Small intestine (tissue), 7 donors: Measurements from ENCODE around the gene PFDN1. TPM values are rescaled to one million over a fixed set of nuclear protein-coding genes. Genes with fewer than 3 reads are reported as not detected.

Experiments used
- DNase-seq, 2 donors: peaks; one replicate each; pipeline versions ENCODE4 v3.0.0 to v3.0.0-alpha.2; 2013
- FAIRE-seq: peaks from 2 replicates; lab custom pipeline; 2012; peaks lifted over from hg19 to GRCh38; lab: Jason Lieb, UNC
- H3K27ac ChIP-seq, 3 donors: one replicate each; pipeline ENCODE4 v1.5.1; 2013; ENCODE audit warnings: low read length in 2 of 3, mild to moderate bottlenecking in 2 of 3, control low read depth in 1 of 3, inconsistent platforms in 1 of 3, low read depth in 1 of 3, moderate library complexity in 1 of 3
- H3K27me3 ChIP-seq, 3 donors: one replicate each; pipeline ENCODE4 v1.6.1; 2013; ENCODE audit warnings: low read length in 3 of 3, inconsistent platforms in 1 of 3; ENCODE audit not compliant: control insufficient read depth in 3 of 3, insufficient read depth in 3 of 3
- H3K36me3 ChIP-seq, 3 donors: one replicate each; pipeline ENCODE4 v1.6.1; 2013; ENCODE audit warnings: low read length in 3 of 3, inconsistent platforms in 1 of 3, low read depth in 1 of 3, mild to moderate bottlenecking in 1 of 3, moderate library complexity in 1 of 3; ENCODE audit not compliant: control insufficient read depth in 3 of 3, insufficient read depth in 2 of 3
- H3K4me1 ChIP-seq, 3 donors: one replicate each; pipeline ENCODE4 v1.6.1; 2013; ENCODE audit warnings: low read length in 2 of 3, inconsistent platforms in 1 of 3, low read depth in 1 of 3, mild to moderate bottlenecking in 1 of 3, moderate library complexity in 1 of 3; ENCODE audit not compliant: control insufficient read depth in 3 of 3, insufficient read depth in 2 of 3
- H3K4me3 ChIP-seq, 3 donors: one replicate each; pipeline ENCODE4 v1.5.1; 2013; ENCODE audit warnings: low read length in 3 of 3, control low read depth in 1 of 3, inconsistent platforms in 1 of 3, low read depth in 1 of 3, mild to moderate bottlenecking in 1 of 3, moderate library complexity in 1 of 3
- H3K9me3 ChIP-seq, 2 donors: one replicate each; pipeline ENCODE4 v1.6.1; 2013; ENCODE audit warnings: low read depth in 1 of 2, low read length in 1 of 2; ENCODE audit not compliant: control insufficient read depth in 2 of 2, insufficient read depth in 1 of 2
- WGBS, 3 donors: extraction: QIAGEN DNeasy Blood & Tissue Kit; methylation state at CpG; one replicate each; pipeline ENCODE4 v1.1.7; 2013; 5-methylcytosine and 5-hydroxymethylcytosine counted together
- polyA plus RNA-seq, 4 donors: library from polyadenylated mRNA; stranded (reverse) in 3 of 4; unstranded in 1 of 4; fragments of 200-250 nt in 3 of 4; fragments of 120-200 nt in 1 of 4; gene quantifications; one replicate each; pipeline versions ENCODE4 v1.2.1 to v1.2.3, GENCODE V29; 2013
- donor health status: healthy with polysubstance abuse.
- donor health status: control.
- donor health status: control.
- donor health status: Bipolar disorder and iron deficiency.
- donor health status: healthy.

The PFDN1 gene
- polyA plus RNA-seq, 4 donors: 53.8 to 73.1 (median 66.8) TPM

- Histone ChIP-seq H3K36me3 (peaks cover 0 to 19% (median 0%) of the 10 kb centered on the region in 3 donors), H3K4me1 (peaks cover 5 to 30% (median 10%) of the 10 kb centered on the region in 3 donors), H3K4me3 (no peak overlapping the region), H3K27ac (peak overlapping the region in 2 of 3 donors; percentile 57 to 64), H3K9me3 (no peaks in the 10 kb centered on the region), H3K27me3 (no peaks in the 10 kb centered on the region)
- FAIRE-seq (no peak), DNase-seq (peak; percentile 47 to 68)
- 55 to 68% (median 68%) methylated on average over 11 of the region's 11 CpGs for WGBS, 3 donors
Observed at GRCh38 chr5:140235791-140236551, 66.9 kb downstream of the PFDN1 start.

GRCh38 chr5:140234377-140234989 is 68.4 kb downstream of the PFDN1 start:
- DNase-seq: no peak
- FAIRE-seq: no peak
- H3K27me3 ChIP-seq: no peaks in the 10 kb centered on the region
- 88 to 95% (median 92%) methylated on average over 4 of the region's 4 CpGs for WGBS, 3 donors
- peaks cover 0 to 18% (median 0%) of the 10 kb centered on the region in 3 donors for H3K36me3 ChIP-seq
- no peak overlapping the region for H3K27ac ChIP-seq
- no peak overlapping the region for H3K4me3 ChIP-seq
- H3K4me1 ChIP-seq: peaks cover 2 to 19% (median 7%) of the 10 kb centered on the region in 3 donors
- H3K9me3 ChIP-seq: no peaks in the 10 kb centered on the region

- Histone ChIP-seq H3K36me3 (peaks cover 0 to 6% (median 0%) of the 10 kb centered on the region in 3 donors), H3K27me3 (no peaks in the 10 kb centered on the region), H3K9me3 (no peaks in the 10 kb centered on the region), H3K4me1 (peaks cover 3 to 33% (median 4%) of the 10 kb centered on the region in 3 donors), H3K27ac (no peak overlapping the region), H3K4me3 (no peak overlapping the region)
- DNase-seq: no peak
- WGBS, 3 donors: 88 to 100% (median 96%) methylated on average over 1 of the region's 1 CpG
- no peak for FAIRE-seq
Observed at GRCh38 chr5:140232731-140233130, 70.2 kb downstream of the PFDN1 start.

GRCh38 chr5:140230373-140230772 is 72.5 kb downstream of the PFDN1 start:
- Histone ChIP-seq H3K27ac (no peak overlapping the region), H3K36me3 (peaks cover 0 to 3% (median 0%) of the 10 kb centered on the region in 3 donors), H3K4me3 (no peak overlapping the region), H3K9me3 (no peaks in the 10 kb centered on the region), H3K27me3 (no peaks in the 10 kb centered on the region), H3K4me1 (peaks cover 4 to 22% (median 7%) of the 10 kb centered on the region in 3 donors)
- WGBS, 3 donors: 85 to 100% (median 92%) methylated on average over 1 of the region's 1 CpG
- no peak for DNase-seq
- FAIRE-seq: no peak

- H3K4me1 ChIP-seq: peaks cover 4 to 31% (median 8%) of the 10 kb centered on the region in 3 donors
- 11 to 62% (median 45%) methylated on average over 7 of the region's 7 CpGs for WGBS, 3 donors
Observed at GRCh38 chr5:140228364-140228837, 74.5 kb downstream of the PFDN1 start.

GRCh38 chr5:140227046-140227445 is 75.9 kb downstream of the PFDN1 start:
- no peak for FAIRE-seq
- no peak for DNase-seq
- WGBS, 3 donors: 97 to 100% (median 97%) methylated on average over 2 of the region's 2 CpGs
- Histone ChIP-seq H3K27me3 (no peaks in the 10 kb centered on the region), H3K9me3 (peaks cover 0 to 3% of the 10 kb centered on the region in 2 donors), H3K27ac (peak overlapping the region in 1 of 3 donors; percentile 93), H3K4me1 (peaks cover 6 to 44% (median 15%) of the 10 kb centered on the region in 3 donors), H3K36me3 (peaks cover 0 to 6% (median 0%) of the 10 kb centered on the region in 3 donors), H3K4me3 (no peak overlapping the region)

More at GRCh38 chr5:140228364-140228837, 74.5 kb downstream of the PFDN1 start:
- peak overlapping the region in 1 of 3 donors; percentile 33 for H3K4me3 ChIP-seq
- FAIRE-seq (no peak), DNase-seq (peak; percentile 62 to 96)
- no peaks in the 10 kb centered on the region for H3K27me3 ChIP-seq
- H3K36me3 ChIP-seq: peaks cover 0 to 6% (median 0%) of the 10 kb centered on the region in 3 donors
- peaks cover 0 to 3% of the 10 kb centered on the region in 2 donors for H3K9me3 ChIP-seq
- peak overlapping the region; percentile 75 to 93 (median 89) for H3K27ac ChIP-seq

GRCh38 chr5:140225396-140225795 is 77.5 kb downstream of the PFDN1 start:
- peaks cover 0 to 3% of the 10 kb centered on the region in 2 donors for H3K9me3 ChIP-seq
- H3K27ac ChIP-seq: peak overlapping the region in 2 of 3 donors; percentile 28 to 42
- WGBS, 3 donors: 41 to 61% (median 53%) methylated on average over 3 of the region's 3 CpGs
- H3K4me3 ChIP-seq: no peak overlapping the region
- no peak for FAIRE-seq
- DNase-seq: peak in 1 of 2 donors; percentile 89
- peaks cover 10 to 60% (median 21%) of the 10 kb centered on the region in 3 donors for H3K4me1 ChIP-seq
- H3K36me3 ChIP-seq: peaks cover 0 to 14% (median 0%) of the 10 kb centered on the region in 3 donors
- no peaks in the 10 kb centered on the region for H3K27me3 ChIP-seq

- Histone ChIP-seq H3K9me3 (peaks cover 0 to 3% of the 10 kb centered on the region in 2 donors), H3K4me1 (peaks cover 13 to 67% (median 25%) of the 10 kb centered on the region in 3 donors), H3K4me3 (no peak overlapping the region), H3K36me3 (peaks cover 0 to 14% (median 0%) of the 10 kb centered on the region in 3 donors), H3K27ac (no peak overlapping the region), H3K27me3 (no peaks in the 10 kb centered on the region)
- DNase-seq (no peak), FAIRE-seq (no peak)
- WGBS, 3 donors: 86 to 95% (median 93%) methylated on average over 3 of the region's 3 CpGs
Observed at GRCh38 chr5:140224658-140225057, 78.2 kb downstream of the PFDN1 start.
